OCI-LY1 (cell line): ENCODE data around the gene NSD2.

Experiments
- H2AFZ ChIP-seq: fragments of 200-600 bp; sonication (generic), shearing (Covaris generic); 2 replicates; pipeline ENCODE4 v1.6.0; 2014; ENCODE audit warnings: antibody characterized with exemption, mild to moderate bottlenecking, low read length
- H3F3A ChIP-seq: fragments of 200-600 bp; sonication (generic), shearing (Covaris generic); 2 replicates; pipeline ENCODE4 v1.6.0; 2014; ENCODE audit warnings: mild to moderate bottlenecking, antibody characterized with exemption, low read length, moderate library complexity; ENCODE audit not compliant: insufficient read depth
- H3K27ac ChIP-seq: fragments of 200-600 bp; sonication (generic); 2 replicates; pipeline ENCODE4 v1.5.1; 2014; ENCODE audit warnings: low read length, mixed run types, mild to moderate bottlenecking, low read depth; ENCODE audit not compliant: poor library complexity, severe bottlenecking
- H3K27me3 ChIP-seq: fragments of 200-600 bp; sonication (generic); 2 replicates; pipeline ENCODE4 v1.6.0; 2014; ENCODE audit warnings: antibody characterized with exemption, mild to moderate bottlenecking, low read length, moderate library complexity; ENCODE audit not compliant: insufficient read depth
- H3K36me3 ChIP-seq: fragments of 200-600 bp; sonication (generic); 2 replicates; pipeline ENCODE4 v1.6.1; 2014; ENCODE audit warnings: mild to moderate bottlenecking, antibody characterized with exemption, low read length, moderate library complexity, mixed read lengths; ENCODE audit not compliant: insufficient read depth
- H3K4me1 ChIP-seq: fragments of 200-600 bp; sonication (generic); 2 replicates; pipeline ENCODE4 v1.5.1; 2014; ENCODE audit warnings: mild to moderate bottlenecking, low read length, moderate library complexity; ENCODE audit not compliant: insufficient read depth, severe bottlenecking
- H3K4me2 ChIP-seq: fragments of 200-600 bp; sonication (generic), shearing (Covaris generic); 2 replicates; pipeline ENCODE4 v1.6.1; 2014; ENCODE audit warnings: low read length
- H3K4me3 ChIP-seq: fragments of 200-600 bp; sonication (generic); 2 replicates; pipeline ENCODE4 v1.5.1; 2014; ENCODE audit warnings: low read length, low read depth, mild to moderate bottlenecking, mixed read lengths; ENCODE audit not compliant: poor library complexity, severe bottlenecking
- H3K79me2 ChIP-seq: fragments of 200-600 bp; shearing (Covaris generic); 2 replicates; pipeline ENCODE4 v1.6.1; 2016; ENCODE audit warnings: mixed run types, low read length, mixed read lengths; ENCODE audit not compliant: insufficient read depth
- H3K9ac ChIP-seq: fragments of 200-600 bp; sonication (generic), shearing (Covaris generic); 2 replicates; pipeline ENCODE4 v1.6.1; 2014; ENCODE audit warnings: mild to moderate bottlenecking, low read length, mixed read lengths
- H3K9me2 ChIP-seq: fragments of 200-600 bp; sonication (generic), shearing (Covaris generic); 2 replicates; pipeline ENCODE4 v1.6.1; 2014; ENCODE audit warnings: low read depth, mild to moderate bottlenecking, low read length, mixed read lengths
- H3K9me3 ChIP-seq: fragments of 200-600 bp; shearing (Covaris generic); 2 replicates; pipeline ENCODE4 v1.6.1; 2014; ENCODE audit warnings: low read length, mixed read lengths
- H4K20me1 ChIP-seq: fragments of 200-600 bp; sonication (generic), shearing (Covaris generic); 2 replicates; pipeline ENCODE4 v1.6.0; 2016; ENCODE audit warnings: mild to moderate bottlenecking, low read length; ENCODE audit not compliant: insufficient read depth
- EZH2 ChIP-seq: fragments of 200-600 bp; sonication (generic), shearing (Covaris generic); IDR thresholded peaks from 2 replicates; pipeline ENCODE4 v1.8.0; 2017; ENCODE audit warnings: borderline replicate concordance, mixed run types, mild to moderate bottlenecking, antibody characterized with exemption, low read length, moderate library complexity, mixed read lengths
- TF ChIP-seq, protein P1 (sequence below): fragments of 200-600 bp; sonication (generic), shearing (Covaris generic); IDR thresholded peaks from 2 replicates; pipeline ENCODE4 v1.5.1; 2017; ENCODE audit warnings: mild to moderate bottlenecking, antibody characterized with exemption, low read length, moderate library complexity, mixed read lengths

Gene NSD2

DNA sequence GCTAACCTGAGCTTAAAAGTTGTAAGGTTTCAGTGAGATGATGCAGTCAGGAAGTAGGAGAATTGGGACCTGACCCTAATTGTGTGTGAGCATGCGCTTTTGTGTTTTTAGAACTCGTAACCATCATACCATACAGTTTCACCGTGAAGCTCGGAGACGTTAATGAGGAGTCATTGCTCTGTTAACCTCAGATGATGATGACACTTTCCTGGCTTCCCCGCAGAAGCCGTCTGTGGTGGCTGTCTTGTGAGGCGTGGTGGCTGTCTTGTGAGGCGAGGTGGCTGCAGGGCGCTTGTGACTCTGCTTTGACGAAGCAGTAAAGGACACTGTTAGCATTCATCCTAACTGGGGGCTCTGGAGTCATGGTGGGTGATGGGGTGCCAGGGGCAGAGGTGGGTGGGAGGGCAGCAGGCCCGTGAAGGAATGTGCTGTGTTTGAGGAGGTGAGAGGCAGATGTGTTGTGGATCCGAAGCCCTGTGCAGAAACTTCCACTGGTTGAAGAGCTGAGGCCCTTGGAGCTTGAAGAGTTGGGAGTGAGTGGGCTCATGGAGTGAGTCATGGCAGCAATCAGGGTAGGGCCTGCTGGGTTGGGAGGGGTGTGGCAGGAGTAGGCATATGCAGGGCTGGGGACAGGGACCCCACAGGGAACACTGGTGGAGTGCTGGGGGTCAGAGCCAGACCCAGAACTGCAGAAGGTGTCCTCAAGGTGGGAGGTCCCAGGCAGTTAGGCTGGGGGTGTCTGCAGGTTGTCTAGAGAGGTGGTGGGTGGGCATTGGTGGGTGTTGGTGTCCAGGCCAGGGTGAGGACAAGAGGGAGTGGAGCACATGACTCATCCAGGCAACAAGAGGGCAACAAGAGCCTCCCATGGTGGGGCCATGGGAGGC, 57.4 kb downstream of the NSD2 start:
- H3K9ac ChIP-seq = no peak overlapping the region
- H3K27ac ChIP-seq = no peak overlapping the region
- no peaks in the 10 kb centered on the region for H3F3A ChIP-seq
- no peak overlapping the region for H3K4me3 ChIP-seq
- H3K9me3 ChIP-seq = no peaks in the 10 kb centered on the region
- no peaks in the 10 kb centered on the region for H3K79me2 ChIP-seq
- H2AFZ ChIP-seq = no peak overlapping the region
- H4K20me1 ChIP-seq = no peaks in the 10 kb centered on the region
- no peaks in the 10 kb centered on the region for H3K4me1 ChIP-seq
- TF ChIP-seq, protein P1, sequence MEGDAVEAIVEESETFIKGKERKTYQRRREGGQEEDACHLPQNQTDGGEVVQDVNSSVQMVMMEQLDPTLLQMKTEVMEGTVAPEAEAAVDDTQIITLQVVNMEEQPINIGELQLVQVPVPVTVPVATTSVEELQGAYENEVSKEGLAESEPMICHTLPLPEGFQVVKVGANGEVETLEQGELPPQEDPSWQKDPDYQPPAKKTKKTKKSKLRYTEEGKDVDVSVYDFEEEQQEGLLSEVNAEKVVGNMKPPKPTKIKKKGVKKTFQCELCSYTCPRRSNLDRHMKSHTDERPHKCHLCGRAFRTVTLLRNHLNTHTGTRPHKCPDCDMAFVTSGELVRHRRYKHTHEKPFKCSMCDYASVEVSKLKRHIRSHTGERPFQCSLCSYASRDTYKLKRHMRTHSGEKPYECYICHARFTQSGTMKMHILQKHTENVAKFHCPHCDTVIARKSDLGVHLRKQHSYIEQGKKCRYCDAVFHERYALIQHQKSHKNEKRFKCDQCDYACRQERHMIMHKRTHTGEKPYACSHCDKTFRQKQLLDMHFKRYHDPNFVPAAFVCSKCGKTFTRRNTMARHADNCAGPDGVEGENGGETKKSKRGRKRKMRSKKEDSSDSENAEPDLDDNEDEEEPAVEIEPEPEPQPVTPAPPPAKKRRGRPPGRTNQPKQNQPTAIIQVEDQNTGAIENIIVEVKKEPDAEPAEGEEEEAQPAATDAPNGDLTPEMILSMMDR = no peak
- TF ChIP-seq EZH2 = no peak
- H3K27me3 ChIP-seq = no peaks in the 10 kb centered on the region
- H3K4me2 ChIP-seq = no peak overlapping the region
- no peaks in the 10 kb centered on the region for H3K9me2 ChIP-seq
- peaks cover 37% of the 10 kb centered on the region; the same call in 1 of the 2 replicates for H3K36me3 ChIP-seq

DNA sequence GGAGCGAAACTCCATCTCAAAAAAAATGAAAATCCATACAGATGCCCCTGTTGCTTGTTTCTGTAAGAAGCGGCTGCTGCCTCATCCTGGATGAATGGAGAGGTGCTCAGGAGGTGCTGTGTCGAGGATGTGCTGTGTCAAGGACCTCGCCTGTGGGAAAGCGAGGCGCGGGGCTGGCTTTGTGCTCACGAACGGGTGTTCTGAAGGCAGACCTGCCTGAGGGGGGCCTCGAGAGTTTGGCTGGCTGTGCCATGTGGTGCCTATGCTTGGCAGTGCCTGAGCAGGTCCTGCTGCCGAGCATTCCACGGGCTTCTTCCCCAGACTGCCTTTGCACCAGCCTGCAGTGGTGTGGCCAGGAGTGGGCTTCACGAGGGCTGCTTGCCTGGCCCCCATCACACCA, 61.5 kb downstream of the NSD2 start:
- Histone ChIP-seq H2AFZ (no peak overlapping the region), H3K9me2 (no peaks in the 10 kb centered on the region), H3K4me3 (no peak overlapping the region), H3K36me3 (peaks cover 52% of the 10 kb centered on the region), H3K4me1 (no peaks in the 10 kb centered on the region), H3K9ac (no peak overlapping the region), H3K9me3 (no peaks in the 10 kb centered on the region), H4K20me1 (no peaks in the 10 kb centered on the region), H3F3A (no peaks in the 10 kb centered on the region), H3K27ac (no peak overlapping the region), H3K79me2 (no peaks in the 10 kb centered on the region), H3K27me3 (no peaks in the 10 kb centered on the region), H3K4me2 (no peak overlapping the region)
- TF ChIP-seq, protein P1 = no peak
- TF ChIP-seq EZH2 = no peak

DNA sequence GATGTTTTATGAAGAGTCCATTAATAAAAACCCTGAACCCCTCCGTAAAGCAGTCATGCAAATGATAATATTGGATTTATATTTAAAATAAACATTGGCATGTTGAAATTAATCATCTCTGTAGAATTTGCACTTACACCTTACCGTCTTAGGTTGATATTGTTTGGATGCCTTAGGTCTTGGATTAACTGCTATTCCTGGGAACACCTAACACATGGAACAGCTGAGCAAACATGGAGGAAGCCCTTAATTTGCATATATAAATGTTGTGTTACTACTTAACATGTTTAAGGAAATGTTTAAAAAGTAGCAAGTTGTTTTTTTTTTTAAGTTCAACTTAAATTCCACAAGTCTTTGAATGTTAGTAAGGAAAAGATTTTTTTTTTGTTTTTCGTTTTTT, 62.5 kb downstream of the NSD2 start:
- Histone ChIP-seq H3K4me2 (no peak overlapping the region), H3K36me3 (peaks cover 57% of the 10 kb centered on the region), H3K79me2 (no peaks in the 10 kb centered on the region), H3K4me1 (no peaks in the 10 kb centered on the region), H3K27me3 (no peaks in the 10 kb centered on the region), H3K9me2 (no peaks in the 10 kb centered on the region), H3K9ac (no peak overlapping the region), H3K9me3 (no peaks in the 10 kb centered on the region), H3F3A (no peaks in the 10 kb centered on the region), H2AFZ (no peak overlapping the region), H3K27ac (no peak overlapping the region), H3K4me3 (no peak overlapping the region), H4K20me1 (no peaks in the 10 kb centered on the region)
- TF ChIP-seq, protein P1 = no peak
- TF ChIP-seq EZH2 = no peak
